Sigmoid colon (tissue), 7 donors: ENCODE data around the gene WNT16. TPM values are rescaled to one million over a fixed set of nuclear protein-coding genes. Genes with fewer than 3 reads are reported as not detected.

Experiments used
- DNase-seq: peaks from one replicate; pipeline ENCODE4 v3.0.0-alpha.2; 2019
- H3K27ac ChIP-seq, 4 donors: fragments of 200-600 bp; sonication (generic); one replicate each; pipeline ENCODE4 v1.5.1; 2016 to 2019; ENCODE audit warnings: mild to moderate bottlenecking in 1 of 4
- H3K27me3 ChIP-seq, 3 donors: fragments of 200-600 bp; sonication (generic); one replicate each; pipeline ENCODE4 v1.5.1; 2019; ENCODE audit warnings: mild to moderate bottlenecking in 1 of 3
- H3K36me3 ChIP-seq, 4 donors: fragments of 200-600 bp; sonication (generic); one replicate each; pipeline ENCODE4 v1.5.1; 2016 to 2019
- H3K4me1 ChIP-seq, 4 donors: fragments of 200-600 bp; sonication (generic); one replicate each; pipeline ENCODE4 v1.5.1; 2017 to 2019
- H3K4me3 ChIP-seq, 4 donors: fragments of 200-600 bp; sonication (generic); one replicate each; pipeline ENCODE4 v1.5.1; 2017 to 2019; ENCODE audit warnings: mild to moderate bottlenecking in 2 of 4, moderate library complexity in 1 of 4
- H3K9me3 ChIP-seq, 4 donors: fragments of 200-600 bp in 3 of 4; sonication (generic) in 3 of 4; one replicate each; pipeline versions ENCODE4 v1.5.1 to v1.6.1; 2013 to 2019
- CTCF ChIP-seq, 4 experiments: fragments of 450-650 bp in 3 of 4; fragments of 200-600 bp in 1 of 4; IDR thresholded peaks; one replicate each; pipeline ENCODE4 v1.5.1; 2016 to 2019; ENCODE audit warnings: antibody characterized with exemption in 4 of 4, mild to moderate bottlenecking in 3 of 4, moderate library complexity in 2 of 4
- EP300 ChIP-seq, 4 donors: sonication (generic); formaldehyde crosslinking; IDR thresholded peaks; one replicate each; pipeline ENCODE4 v1.6.1; 2017; ENCODE audit warnings: antibody characterized with exemption in 4 of 4
- POLR2A ChIP-seq, 2 donors: fragments of 450-650 bp; IDR thresholded peaks; one replicate each; pipeline ENCODE4 v1.6.1; 2016; ENCODE audit warnings: antibody characterized with exemption in 2 of 2, mild to moderate bottlenecking in 2 of 2, moderate library complexity in 2 of 2
- POLR2AphosphoS5 ChIP-seq, 4 donors: sonication (generic); formaldehyde crosslinking; IDR thresholded peaks; one replicate each; pipeline ENCODE4 v1.6.1; 2017; ENCODE audit warnings: antibody characterized with exemption in 4 of 4
- WGBS, 2 donors: extraction: QIAGEN DNeasy Blood & Tissue Kit; methylation state at CpG; one replicate each; pipeline ENCODE4 v1.1.7; 2013; 5-methylcytosine and 5-hydroxymethylcytosine counted together
- intact Hi-C: fragments of 100-400 bp; cut with DNase I; formaldehyde crosslinking; loops from one replicate; pipeline ENCODE4 v1.15.1; 2023
- polyA plus RNA-seq, 3 donors: library from polyadenylated mRNA; stranded (reverse); fragments of 200-250 nt; gene quantifications; one replicate each; pipeline ENCODE4 v1.2.3, GENCODE V29; 2013
- total RNA-seq, 4 donors: library from RNA; depleted of rRNA; stranded (reverse); fragments of >200 nt; gene quantifications; one replicate each; pipeline ENCODE4 v1.1.0, GENCODE V29; 2016
- donor health status: healthy with polysubstance abuse.
- donor health status: Bipolar disorder and iron deficiency.
- donor health status: healthy.

Gene WNT16
- total and polyA plus RNA-seq, 7 donors, result 0.38 to 1.4 (median 0.58) TPM; not detected in 1

DNA sequence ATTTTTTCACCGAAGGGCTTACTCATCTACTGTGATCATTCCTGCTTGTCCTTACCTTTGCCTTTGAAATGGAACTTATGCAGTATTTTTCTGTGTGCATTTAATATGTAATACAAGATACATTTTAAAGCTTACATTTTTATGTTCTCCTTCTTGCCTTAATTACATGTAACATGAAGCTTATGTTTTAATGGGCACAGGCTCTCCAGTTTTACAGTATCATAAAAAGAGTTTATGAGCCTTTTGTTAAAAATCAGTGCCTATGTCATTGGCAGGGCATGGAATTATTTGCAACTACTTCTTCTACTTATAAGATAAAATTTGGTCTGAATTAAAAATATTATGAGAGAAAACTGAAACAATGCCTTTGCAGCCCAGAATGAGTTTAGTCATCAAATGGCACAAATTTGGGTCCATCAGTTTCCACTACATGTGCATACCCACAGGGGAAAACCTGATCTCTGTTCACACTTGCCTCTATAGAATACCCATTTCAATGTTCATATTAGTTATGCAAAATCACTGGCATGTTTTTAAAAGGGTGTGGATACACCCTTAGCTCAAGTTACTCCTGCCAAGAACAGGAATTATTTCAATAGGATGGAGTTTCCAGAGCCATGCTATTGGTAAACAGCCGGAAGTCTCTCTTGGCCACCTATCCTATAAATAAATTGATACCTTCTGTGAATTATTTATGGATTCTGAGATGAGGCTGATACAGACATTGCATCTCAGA lies 27.9 kb upstream of the WNT16 start:
- H3K27ac ChIP-seq, result no peak overlapping the region
- DNase-seq, result no peak
- H3K9me3 ChIP-seq, result no peaks in the 10 kb centered on the region
- no peaks in the 10 kb centered on the region for H3K27me3 ChIP-seq
- no peak for TF ChIP-seq POLR2AphosphoS5 (IDR thresholded peaks at IDR 0.05)
- no peak for TF ChIP-seq EP300 (IDR thresholded peaks at IDR 0.05)
- TF ChIP-seq POLR2A (IDR thresholded peaks at IDR 0.05), result no peak
- no peak for TF ChIP-seq CTCF (IDR thresholded peaks at IDR 0.05)
- H3K4me3 ChIP-seq, result no peak overlapping the region
- H3K36me3 ChIP-seq, result peaks cover 0 to 10% (median 0%) of the 10 kb centered on the region in 4 donors
- intact Hi-C loops, result no loop called here
- WGBS, 2 donors, result 71 to 89% methylated on average over 2 of the region's 2 CpGs
- peaks cover 0 to 13% (median 0%) of the 10 kb centered on the region in 4 donors for H3K4me1 ChIP-seq

DNA sequence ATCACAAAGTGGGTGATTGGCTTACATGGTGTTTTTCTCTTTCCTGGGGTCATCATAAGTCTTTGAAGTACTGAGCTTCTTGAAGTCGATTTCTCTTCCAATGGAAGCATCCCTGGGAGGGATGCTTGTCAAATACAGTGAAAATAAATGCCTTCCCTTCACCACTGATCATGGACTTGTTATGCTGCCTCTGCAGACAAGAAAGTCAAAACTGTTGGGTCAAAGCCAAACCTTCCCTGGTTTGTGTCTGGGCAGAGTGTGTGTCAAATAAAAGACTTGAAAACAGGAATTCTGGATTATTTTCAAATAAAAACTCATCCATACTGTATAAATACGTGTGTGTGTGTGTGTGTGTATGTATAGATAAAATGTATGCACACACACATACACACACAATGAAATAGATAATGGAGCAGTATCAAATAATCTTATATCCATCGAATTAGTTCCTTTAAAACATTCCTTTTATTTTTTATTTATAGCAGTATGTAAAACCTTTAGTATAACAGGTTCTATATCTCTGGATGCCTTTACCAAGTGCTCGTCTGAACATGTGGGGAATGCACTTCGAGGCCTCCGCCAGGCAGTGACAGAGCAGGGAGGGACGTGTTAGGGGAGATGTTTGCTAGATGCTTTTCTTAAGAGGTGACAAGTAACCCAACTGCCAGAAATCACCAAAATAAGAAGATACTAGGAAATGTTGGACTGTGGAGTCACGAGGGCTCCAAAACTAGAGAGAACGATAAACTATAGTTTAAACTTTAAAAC lies 27.2 kb upstream of the WNT16 start:
- 80 to 81% methylated on average over 9 of the region's 9 CpGs for WGBS, 2 donors
- DNase-seq, result no peak
- no peak overlapping the region for H3K27ac ChIP-seq
- H3K9me3 ChIP-seq, result no peaks in the 10 kb centered on the region
- no peak overlapping the region for H3K4me3 ChIP-seq
- H3K36me3 ChIP-seq, result peaks cover 0 to 2% (median 0%) of the 10 kb centered on the region in 4 donors
- no peak for TF ChIP-seq POLR2AphosphoS5 (IDR thresholded peaks at IDR 0.05)
- TF ChIP-seq EP300 (IDR thresholded peaks at IDR 0.05), result no peak
- TF ChIP-seq CTCF (IDR thresholded peaks at IDR 0.05), result no peak
- TF ChIP-seq POLR2A (IDR thresholded peaks at IDR 0.05), result no peak
- intact Hi-C loops, result no loop called here
- H3K27me3 ChIP-seq, result no peaks in the 10 kb centered on the region
- peaks cover 0 to 13% (median 0%) of the 10 kb centered on the region in 4 donors for H3K4me1 ChIP-seq

GRCh38 chr7:121302214-121302745 lies 26.5 kb upstream of the WNT16 start:
- H3K4me3 ChIP-seq, result no peak overlapping the region
- DNase-seq, result no peak
- WGBS, 2 donors, result 85 to 86% methylated on average over 8 of the region's 8 CpGs
- TF ChIP-seq POLR2AphosphoS5 (IDR thresholded peaks at IDR 0.05), result no peak
- TF ChIP-seq CTCF (IDR thresholded peaks at IDR 0.05), result no peak
- no peak for TF ChIP-seq POLR2A (IDR thresholded peaks at IDR 0.05)
- no peak for TF ChIP-seq EP300 (IDR thresholded peaks at IDR 0.05)
- no peaks in the 10 kb centered on the region for H3K27me3 ChIP-seq
- no peaks in the 10 kb centered on the region for H3K36me3 ChIP-seq
- H3K9me3 ChIP-seq, result no peaks in the 10 kb centered on the region
- no peak overlapping the region for H3K27ac ChIP-seq
- peaks cover 0 to 13% (median 0%) of the 10 kb centered on the region in 4 donors for H3K4me1 ChIP-seq
- intact Hi-C loops, result no loop called here

DNA sequence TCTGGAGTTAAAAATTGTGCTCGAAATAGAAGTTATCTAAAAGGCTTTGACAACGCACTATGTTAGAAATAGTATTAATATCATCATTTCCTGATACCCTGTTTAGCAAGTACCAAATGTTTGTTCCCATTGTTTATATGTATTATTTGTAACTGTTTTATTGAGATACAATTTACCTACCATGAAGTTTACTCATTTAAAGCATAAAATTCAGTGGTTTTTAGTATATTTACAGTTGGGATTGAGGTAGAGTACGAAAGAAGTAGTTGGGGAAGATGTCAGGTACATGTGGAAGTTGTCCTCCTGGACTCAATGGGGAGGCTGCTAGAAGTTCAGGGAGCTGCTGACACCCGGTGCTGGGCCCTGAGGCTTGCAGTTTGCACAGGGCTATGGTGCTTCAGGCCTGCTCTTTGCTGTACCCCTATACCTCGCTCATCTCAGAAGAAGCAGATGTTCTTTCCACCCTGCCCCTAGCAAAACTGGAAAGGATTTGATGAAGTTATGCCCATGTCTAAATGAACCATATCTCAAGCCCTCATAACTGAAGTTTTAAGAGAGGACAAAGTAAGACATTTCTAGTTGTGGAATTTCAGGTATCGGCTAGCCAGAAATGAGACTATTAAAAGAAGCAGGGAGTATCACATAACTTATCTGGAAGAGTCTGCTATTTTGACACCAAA lies 25.2 kb upstream of the WNT16 start:
- no peaks in the 10 kb centered on the region for H3K9me3 ChIP-seq
- TF ChIP-seq POLR2AphosphoS5 (IDR thresholded peaks at IDR 0.05), result no peak
- no peak for TF ChIP-seq EP300 (IDR thresholded peaks at IDR 0.05)
- TF ChIP-seq CTCF (IDR thresholded peaks at IDR 0.05), result no peak
- no peak for TF ChIP-seq POLR2A (IDR thresholded peaks at IDR 0.05)
- DNase-seq, result no peak
- H3K27ac ChIP-seq, result no peak overlapping the region
- peaks cover 0 to 13% (median 0%) of the 10 kb centered on the region in 4 donors for H3K4me1 ChIP-seq
- intact Hi-C loops, result no loop called here
- H3K36me3 ChIP-seq, result no peaks in the 10 kb centered on the region
- H3K4me3 ChIP-seq, result no peak overlapping the region
- WGBS, 2 donors, result 91 to 93% methylated on average over 6 of the region's 6 CpGs
- H3K27me3 ChIP-seq, result no peaks in the 10 kb centered on the region
